GM12878 (cell line): ENCODE measurements around the gene POFUT1. TPM values are rescaled to one million over a fixed set of nuclear protein-coding genes. Genes with fewer than 3 reads are reported as not detected.
A peak's percentile ranks its signal among the peaks of the same experiment; 100 is the strongest.

Experiments used
- ATAC-seq: fragments of 200-7000 bp; cut with Tn5 transposase; 3 replicates; pipeline ENCODE4 v1.9.1; 2020; ENCODE audit warnings: mild to moderate bottlenecking, moderate library complexity
- BruUV-seq: library from RNA; stranded (reverse); fragments of 400-500 nt; replicated peaks from 2 replicates; lab custom pipeline; 2021; lab: Mats Ljungman, UMichigan
- CTCF ChIA-PET: fragments of 300-600 bp; sonication (Branson Sonifier 250); formaldehyde crosslinking; extraction: SDS; loops from one replicate; lab custom pipeline; 2021; ENCODE audit warnings: inconsistent platforms; lab: Yijun Ruan, JAX
- POLR2A ChIA-PET: fragments of 350-600 bp; formaldehyde crosslinking; extraction: SDS; loops from one replicate; lab custom pipeline; 2021; ENCODE audit warnings: inconsistent platforms; lab: Charles Lee
- RAD21 ChIA-PET: fragments of 300-600 bp; sonication (Branson Sonifier 250); formaldehyde crosslinking; loops from one replicate; lab custom pipeline; 2023; ENCODE audit warnings: antibody characterized with exemption; ENCODE audit not compliant: unreplicated experiment; lab: Charles Lee
- SMC1A ChIA-PET: fragments of 300-600 bp; sonication (Branson Sonifier 250); formaldehyde crosslinking; loops from one replicate; lab custom pipeline; 2023; ENCODE audit not compliant: unreplicated experiment, uncharacterized antibody; lab: Charles Lee
- DNase-seq: peaks from one replicate; pipeline ENCODE4 v3.0.0-alpha.2; 2011; ENCODE audit warnings: low read depth, low spot score
- FAIRE-seq: peaks from 3 replicates; lab custom pipeline; 2011; peaks lifted over from hg19 to GRCh38; lab: Jason Lieb, UNC
- H2AFZ ChIP-seq: 2 replicates; pipeline ENCODE4 v1.6.0; 2011; ENCODE audit warnings: low read depth, low read length, control low read depth; ENCODE audit not compliant: control insufficient read depth
- H3K27ac ChIP-seq: 2 replicates; pipeline ENCODE4 v1.5.1; 2011; ENCODE audit warnings: control low read depth; ENCODE audit not compliant: control insufficient read depth, insufficient read depth
- H3K27me3 ChIP-seq, 2 experiments: replicated peaks in 1 of 2; 2 replicates each; pipeline versions ENCODE4 v1.6.0 to v1.6.1; 2011; ENCODE audit warnings: low read length in 1 of 2; ENCODE audit not compliant: control insufficient read depth in 2 of 2, insufficient read depth in 2 of 2
- H3K36me3 ChIP-seq, 2 experiments: 2 replicates each; pipeline ENCODE4 v1.5.1; 2011; ENCODE audit warnings: low read length in 1 of 2; ENCODE audit not compliant: control insufficient read depth in 2 of 2, insufficient read depth in 2 of 2
- H3K4me1 ChIP-seq: 2 replicates; pipeline ENCODE4 v1.6.1; 2011; ENCODE audit warnings: mild to moderate bottlenecking, low read length, moderate library complexity, mixed read lengths; ENCODE audit not compliant: control insufficient read depth, insufficient read depth
- H3K4me2 ChIP-seq: 2 replicates; pipeline ENCODE4 v1.6.0; 2011; ENCODE audit warnings: control low read depth; ENCODE audit not compliant: control insufficient read depth, insufficient read depth
- H3K4me3 ChIP-seq: fragments of 200-600 bp; sonication (generic); 2 replicates; pipeline ENCODE4 v1.5.1; 2016
- H3K79me2 ChIP-seq: 2 replicates; pipeline ENCODE4 v1.6.0; 2011; ENCODE audit warnings: low read length; ENCODE audit not compliant: control insufficient read depth, insufficient read depth
- H3K9ac ChIP-seq: 2 replicates; pipeline ENCODE4 v1.8.0; 2011; ENCODE audit warnings: low read length, control low read depth, mixed read lengths; ENCODE audit not compliant: control insufficient read depth, insufficient read depth
- H3K9me3 ChIP-seq: replicated peaks from 3 replicates; pipeline ENCODE4 v1.5.1; 2011; ENCODE audit warnings: mild to moderate bottlenecking, low read length; ENCODE audit not compliant: control insufficient read depth, insufficient read depth
- H4K20me1 ChIP-seq: 2 replicates; pipeline ENCODE4 v1.6.0; 2011; ENCODE audit not compliant: control insufficient read depth, insufficient read depth
- CBX3 ChIP-seq: fragments of 200-600 bp; sonication (generic); IDR thresholded peaks from 2 replicates; pipeline ENCODE4 v1.6.1; 2016; ENCODE audit warnings: low read depth, borderline replicate concordance
- CREB1 ChIP-seq: IDR thresholded peaks from 2 replicates; pipeline ENCODE4 v1.6.1; 2012; ENCODE audit warnings: low read depth, mild to moderate bottlenecking, inconsistent platforms
- MXI1 ChIP-seq: fragments of 150-350 bp; IDR thresholded peaks from 2 replicates; pipeline ENCODE4 v1.6.1; 2011; ENCODE audit warnings: low read depth, mild to moderate bottlenecking, inconsistent platforms, low read length, improper control_type of control experiment
- NFYB ChIP-seq: IDR thresholded peaks from 2 replicates; pipeline ENCODE4 v1.6.1; 2011; ENCODE audit warnings: low read depth, mild to moderate bottlenecking, low read length, improper control_type of control experiment, moderate library complexity; ENCODE audit not compliant: insufficient read depth
- POLR2A ChIP-seq: IDR thresholded peaks from 2 replicates; pipeline ENCODE4 v1.6.1; 2011; ENCODE audit warnings: low read depth, mild to moderate bottlenecking, low read length
- TBL1XR1 ChIP-seq: IDR thresholded peaks from 2 replicates; pipeline ENCODE4 v1.6.1; 2012; ENCODE audit warnings: low read depth, low read length, improper control_type of control experiment
- ZBTB33 ChIP-seq: fragments of 450-650 bp; IDR thresholded peaks from 2 replicates; pipeline ENCODE4 v1.6.1; 2017; ENCODE audit warnings: mild to moderate bottlenecking
- ZNF592 ChIP-seq: fragments of 450-650 bp; IDR thresholded peaks from 2 replicates; pipeline ENCODE4 v1.6.1; 2017; ENCODE audit warnings: mild to moderate bottlenecking, moderate library complexity
- WGBS: methylation state at CpG from one replicate; pipeline ENCODE4 v1.1.6; 2016; ENCODE audit warnings: low lambda C conversion rate; ENCODE audit not compliant: insufficient replicate concordance, insufficient coverage; ENCODE audit errors: missing lambda C conversion rate; 5-methylcytosine and 5-hydroxymethylcytosine counted together
- in situ Hi-C: fragments of 300-500 bp; cut with MboI; formaldehyde crosslinking; loops from 9 replicates; pipeline ENCODE4 v1.14.3; 2018; ENCODE audit warnings: mixed read lengths
- intact Hi-C: fragments of 100-400 bp; cut with micrococcal nuclease; formaldehyde crosslinking; loops from one replicate; pipeline ENCODE4 v1.14.2; 2022; ENCODE audit not compliant: unreplicated experiment
- polyA plus RNA-seq, 11 experiments: library from polyadenylated mRNA; depleted of rRNA in 4 of 11; unstranded in 6 of 11; stranded (reverse) in 5 of 11; fragments of >200 nt; fragmentation: Nextera tagmentation in 4 of 11; fragmentation: Illumina TruSeq in 1 of 11; extraction: Ambion mirVana in 4 of 11; extraction: Trizol in 1 of 11; gene quantifications; 1 replicate in 1 of 11; 2 replicates in 10 of 11; pipeline versions ENCODE4 v1.2.1 to v1.2.3, GENCODE V29; 2011 to 2016; ENCODE audit warnings: inconsistent platforms in 2 of 11, missing spikeins in 2 of 11, low read depth in 1 of 11
- total RNA-seq, 4 experiments: library from RNA; depleted of rRNA in 3 of 4; stranded (reverse); fragments of >200 nt in 3 of 4; fragmentation: Illumina TruSeq in 1 of 4; extraction: Trizol in 1 of 4; gene quantifications; 2 replicates each; pipeline versions ENCODE4 v1.2.1 to v1.2.3, GENCODE V29; 2013 to 2021

The POFUT1 gene
- total and polyA plus RNA-seq, 10 of the 15 experiments (the other 5 are each of a cell fraction or from before 2014, with no cell fraction given): 2.6 to 33.4 (median 23.1) TPM

GRCh38 chr20:32188376-32189122, 19.1 kb upstream of the POFUT1 start:
- no peak for DNase-seq
- Histone ChIP-seq H3K4me2 (no peak overlapping the region), H4K20me1 (no peaks in the 10 kb centered on the region; the same call in 1 of the 2 replicates), H3K4me1 (no peaks in the 10 kb centered on the region), H3K27ac (no peak overlapping the region), H2AFZ (no peak overlapping the region), H3K9me3 (no peaks in the 10 kb centered on the region), H3K4me3 (no peak overlapping the region), H3K36me3 (peaks cover 0 to 3% of the 10 kb centered on the region in 2 experiments; a peak in 1 of 4 replicates), H3K27me3 (no peaks in the 10 kb centered on the region), H3K79me2 (no peaks in the 10 kb centered on the region), H3K9ac (no peak overlapping the region)
- 88% methylated on average over 17 of the region's 17 CpGs for WGBS
- TF ChIP-seq POLR2A (0 out of 2 replicates have a peak, but pooled peaks have one; percentile 18), CBX3 (no peak), ZBTB33 (no peak), ZNF592 (no peak), NFYB (no peak), CREB1 (no peak), MXI1 (no peak), TBL1XR1 (no peak)
- SMC1A ChIA-PET: no interaction called here
- ATAC-seq: no peak
- FAIRE-seq: no peak
- POLR2A ChIA-PET: no interaction called here
- RAD21 ChIA-PET: no interaction called here
- intact Hi-C loops (no loop called here), in situ Hi-C loops (no loop called here)
- CTCF ChIA-PET: interaction anchor here (0.6 to 1.6 kb wide), 2 partner anchors 13 to 30 kb away, joined by 3 to 4 read pairs; no protein-coding TSS in a partner anchor
- BruUV-seq: no TSS peak
